Peyer's patch (tissue), 4 donors: ENCODE data around the gene BEGAIN.

Experiments used
- POLR2A ChIP-seq, 2 donors: fragments of 450-650 bp; IDR thresholded peaks; one replicate each; pipeline ENCODE4 v1.5.1; 2017; ENCODE audit warnings: antibody characterized with exemption in 2 of 2, mild to moderate bottlenecking in 2 of 2, moderate library complexity in 2 of 2
- TF ChIP-seq, protein P1 (sequence below), 6 experiments: fragments of 450-650 bp in 4 of 6; fragments of 200-600 bp in 2 of 6; sonication (generic) in 1 of 6; IDR thresholded peaks; one replicate each; pipeline ENCODE4 v1.5.1; 2017 to 2019; ENCODE audit warnings: antibody characterized with exemption in 6 of 6, mild to moderate bottlenecking in 3 of 6, moderate library complexity in 1 of 6

DNA sequence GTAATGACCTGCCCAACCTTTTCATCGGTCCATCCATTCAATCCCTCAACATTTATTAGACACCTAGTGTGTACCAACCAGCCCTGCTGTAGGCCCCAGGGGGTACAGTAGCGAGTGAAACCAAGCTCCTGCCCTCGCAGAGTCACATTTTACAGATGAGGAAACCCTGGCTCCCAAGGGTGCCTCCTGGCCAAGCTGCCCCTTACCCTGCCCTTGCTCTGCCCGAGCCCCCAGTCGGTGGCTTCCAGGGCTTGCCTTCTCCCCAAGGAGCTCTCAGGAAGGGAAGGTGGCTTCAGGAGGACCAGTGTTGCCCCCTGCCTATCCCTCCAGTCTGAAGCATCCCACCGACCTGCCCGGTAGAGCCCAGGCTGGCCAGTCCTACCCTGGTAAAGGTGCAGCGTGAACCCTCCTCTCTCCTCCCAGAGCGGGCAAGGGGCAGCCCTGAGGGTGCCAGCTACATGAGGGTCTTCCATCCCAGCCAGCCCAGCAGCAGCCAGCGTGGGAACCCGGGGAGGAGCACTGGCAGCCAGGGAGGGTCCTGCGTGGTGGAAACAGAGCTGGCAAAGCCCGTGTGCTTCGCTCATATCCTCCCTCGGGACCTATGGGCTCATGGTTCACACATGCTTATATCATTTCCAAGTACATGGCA, 670 bp upstream of the BEGAIN start:
- TF ChIP-seq, protein P1, sequence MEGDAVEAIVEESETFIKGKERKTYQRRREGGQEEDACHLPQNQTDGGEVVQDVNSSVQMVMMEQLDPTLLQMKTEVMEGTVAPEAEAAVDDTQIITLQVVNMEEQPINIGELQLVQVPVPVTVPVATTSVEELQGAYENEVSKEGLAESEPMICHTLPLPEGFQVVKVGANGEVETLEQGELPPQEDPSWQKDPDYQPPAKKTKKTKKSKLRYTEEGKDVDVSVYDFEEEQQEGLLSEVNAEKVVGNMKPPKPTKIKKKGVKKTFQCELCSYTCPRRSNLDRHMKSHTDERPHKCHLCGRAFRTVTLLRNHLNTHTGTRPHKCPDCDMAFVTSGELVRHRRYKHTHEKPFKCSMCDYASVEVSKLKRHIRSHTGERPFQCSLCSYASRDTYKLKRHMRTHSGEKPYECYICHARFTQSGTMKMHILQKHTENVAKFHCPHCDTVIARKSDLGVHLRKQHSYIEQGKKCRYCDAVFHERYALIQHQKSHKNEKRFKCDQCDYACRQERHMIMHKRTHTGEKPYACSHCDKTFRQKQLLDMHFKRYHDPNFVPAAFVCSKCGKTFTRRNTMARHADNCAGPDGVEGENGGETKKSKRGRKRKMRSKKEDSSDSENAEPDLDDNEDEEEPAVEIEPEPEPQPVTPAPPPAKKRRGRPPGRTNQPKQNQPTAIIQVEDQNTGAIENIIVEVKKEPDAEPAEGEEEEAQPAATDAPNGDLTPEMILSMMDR (IDR thresholded peaks at IDR 0.05), result no peak
- no peak for TF ChIP-seq POLR2A (IDR thresholded peaks at IDR 0.05)
